ENCODE results near the gene MYO9B. TPM values are rescaled to one million over a fixed set of nuclear protein-coding genes. Genes with fewer than 3 reads are reported as not detected.
A peak's percentile ranks its signal among the peaks of the same experiment; 100 is the strongest.

Gene MYO9B
- total RNA-seq, 1 donor from 2014 or later: 15.5 TPM

GRCh38 chr19:17079710-17080439 lies 4.3 kb downstream of the MYO9B start:
- peak; percentile 63 for TF ChIP-seq CTCF (IDR thresholded peaks at IDR 0.05; ENCODE audit: insufficient read depth, low read length, severe bottlenecking)
- Histone ChIP-seq H3K27me3 (ENCODE audit: control insufficient read depth, insufficient read depth, low read length) (no peaks in the 10 kb centered on the region), H3K36me3 (ENCODE audit: control insufficient read depth, insufficient read depth, low read length) (peaks cover 2% of the 10 kb centered on the region), H3K4me3 (ENCODE audit: low read depth, low read length) (peak overlapping the region; percentile 13)
- no peak for FAIRE-seq
- DNase-seq (ENCODE audit: low read depth): peak; percentile 97

DNA sequence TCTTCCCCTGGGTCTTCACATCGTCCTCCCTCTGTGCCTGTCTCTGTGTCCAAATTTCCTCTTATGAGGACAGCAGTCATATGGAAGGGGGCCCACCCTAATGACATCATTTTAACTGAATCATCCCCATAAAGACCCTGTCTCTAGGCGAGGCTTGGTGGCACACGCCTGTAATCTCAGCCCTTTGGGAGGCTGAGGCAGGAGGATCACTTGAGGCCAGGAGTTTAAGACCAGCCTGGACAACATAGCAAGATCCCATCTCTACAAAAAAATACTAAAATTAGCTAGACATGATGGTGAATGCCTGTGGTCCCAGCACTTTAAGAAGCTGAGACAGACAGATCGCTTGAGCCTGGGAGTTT lies 4.8 kb downstream of the MYO9B start:
- no peak for TF ChIP-seq CTCF (IDR thresholded peaks at IDR 0.05; ENCODE audit: insufficient read depth, low read length, severe bottlenecking)
- DNase-seq (ENCODE audit: low read depth): no peak
- Histone ChIP-seq H3K4me3 (ENCODE audit: low read depth, low read length) (no peak overlapping the region), H3K36me3 (ENCODE audit: control insufficient read depth, insufficient read depth, low read length) (peaks cover 2% of the 10 kb centered on the region), H3K27me3 (ENCODE audit: control insufficient read depth, insufficient read depth, low read length) (no peaks in the 10 kb centered on the region)
- FAIRE-seq: no peak

DNA sequence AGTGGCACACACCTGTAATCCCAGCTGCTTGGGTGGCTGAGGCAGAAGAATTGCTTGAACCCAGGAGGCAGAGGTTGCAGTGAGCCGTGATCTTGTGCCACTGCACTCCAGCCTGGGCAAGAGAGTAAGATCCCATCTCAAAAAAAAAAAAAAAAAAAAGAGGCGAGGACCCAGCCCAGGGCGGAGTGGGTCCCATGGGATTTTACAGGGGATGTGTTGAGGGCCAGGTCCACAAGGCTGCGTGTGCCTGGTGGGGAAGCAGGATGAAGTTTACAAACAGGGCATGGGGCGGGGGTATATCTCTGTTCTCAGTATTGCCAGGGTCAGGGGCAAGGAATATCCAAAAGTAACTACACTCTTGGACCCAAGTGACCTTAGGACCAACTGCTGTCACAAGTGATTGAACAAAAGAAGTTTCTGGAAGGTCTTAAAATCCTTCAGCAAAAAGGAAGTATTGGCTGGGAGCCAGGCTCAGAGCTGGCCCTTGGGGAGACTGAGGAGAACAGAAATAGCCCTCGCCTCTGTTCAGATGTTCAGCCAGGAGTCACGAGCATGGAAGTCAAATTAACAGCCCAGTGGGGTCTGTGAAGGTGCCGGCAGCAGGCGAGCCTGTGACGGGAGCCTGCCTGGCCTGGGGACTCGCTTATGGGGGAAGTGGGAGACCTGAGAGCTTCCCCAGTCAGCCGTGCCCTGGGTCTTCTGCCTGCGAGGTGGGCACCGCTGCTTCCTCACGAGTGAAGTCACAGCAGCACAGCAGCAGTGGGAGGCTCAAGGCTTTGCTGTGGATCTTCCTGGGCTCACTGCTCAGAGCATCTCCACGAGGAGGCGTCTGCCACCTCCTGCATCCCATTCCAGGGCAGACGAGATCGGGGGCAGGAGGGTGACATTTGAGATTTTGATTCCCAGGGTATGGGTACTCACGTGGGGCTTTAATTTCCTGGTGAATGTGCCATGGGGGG lies 6.4 kb downstream of the MYO9B start:
- peaks cover 6% of the 10 kb centered on the region for H3K36me3 ChIP-seq (ENCODE audit: control insufficient read depth, insufficient read depth, low read length)
- H3K27me3 ChIP-seq (ENCODE audit: control insufficient read depth, insufficient read depth, low read length): no peaks in the 10 kb centered on the region
- TF ChIP-seq CTCF (IDR thresholded peaks at IDR 0.05; ENCODE audit: insufficient read depth, low read length, severe bottlenecking): no peak
- DNase-seq (ENCODE audit: low read depth) (no peak), FAIRE-seq (no peak)
- H3K4me3 ChIP-seq (ENCODE audit: low read depth, low read length): no peak overlapping the region

DNA sequence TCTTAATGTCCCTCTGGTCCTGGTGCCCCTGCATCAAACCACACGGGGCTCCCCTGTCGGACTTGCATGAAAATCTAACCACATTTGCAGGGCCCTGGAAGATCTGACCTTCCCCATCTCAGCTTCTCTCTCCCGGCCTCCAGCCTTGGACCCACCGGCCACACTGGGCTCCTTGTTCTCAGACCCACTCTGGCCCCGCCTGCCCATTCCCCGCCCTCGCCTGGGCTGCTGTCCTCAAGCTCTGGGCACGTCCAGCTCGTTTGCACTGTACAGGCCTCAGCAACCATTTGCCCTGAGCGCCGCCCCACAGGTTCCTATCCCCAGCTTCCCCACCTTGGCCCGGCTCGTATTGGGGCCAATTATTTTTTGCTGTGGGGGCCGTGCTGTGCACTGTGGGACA lies 10.5 kb downstream of the MYO9B start:
- H3K27me3 ChIP-seq (ENCODE audit: control insufficient read depth, insufficient read depth, low read length): no peaks in the 10 kb centered on the region
- H3K4me3 ChIP-seq (ENCODE audit: low read depth, low read length): no peak overlapping the region
- FAIRE-seq (no peak), DNase-seq (ENCODE audit: low read depth) (no peak)
- TF ChIP-seq CTCF (IDR thresholded peaks at IDR 0.05; ENCODE audit: insufficient read depth, low read length, severe bottlenecking): no peak
- peaks cover 7% of the 10 kb centered on the region for H3K36me3 ChIP-seq (ENCODE audit: control insufficient read depth, insufficient read depth, low read length)

- TF ChIP-seq CTCF (IDR thresholded peaks at IDR 0.05; ENCODE audit: insufficient read depth, low read length, severe bottlenecking): no peak
- H3K27me3 ChIP-seq (ENCODE audit: control insufficient read depth, insufficient read depth, low read length): no peaks in the 10 kb centered on the region
- DNase-seq (ENCODE audit: low read depth) (no peak), FAIRE-seq (no peak)
- H3K36me3 ChIP-seq (ENCODE audit: control insufficient read depth, insufficient read depth, low read length): peaks cover 7% of the 10 kb centered on the region
- no peak overlapping the region for H3K4me3 ChIP-seq (ENCODE audit: low read depth, low read length)
Observed at GRCh38 chr19:17086834-17087233, 11.3 kb downstream of the MYO9B start.
